ENCODE results near the gene SDK1.

DNA sequence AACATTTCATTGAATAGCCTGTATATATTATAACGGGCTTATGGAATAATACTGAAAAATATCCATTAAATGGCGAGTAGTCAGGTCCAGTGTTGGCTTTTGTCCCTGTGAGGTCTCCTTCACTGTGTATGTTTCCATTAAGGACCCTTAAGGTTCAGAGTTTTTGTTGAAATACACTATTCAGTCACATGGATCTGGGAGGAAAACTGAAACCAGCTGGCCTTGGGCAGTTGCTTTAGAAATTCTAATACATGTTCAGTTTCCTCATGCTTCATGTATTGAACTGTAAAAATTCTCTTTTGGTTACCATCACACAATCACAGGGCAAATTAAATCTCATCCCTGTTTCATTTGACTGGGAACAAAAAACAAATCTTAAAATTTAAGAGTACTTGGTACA is 447.3 kb downstream of the SDK1 start:
- TF ChIP-seq TARDBP (IDR thresholded peaks at IDR 0.05), result no peak
- TF ChIP-seq FOXK2 (IDR thresholded peaks at IDR 0.05), result no peak
- TF ChIP-seq L3MBTL2 (conservative IDR thresholded peaks at IDR 0.05), result no peak
- TF ChIP-seq BHLHE40 (IDR thresholded peaks at IDR 0.05; ENCODE audit: borderline replicate concordance), result no peak
- no peak for TF ChIP-seq PKNOX1 (IDR thresholded peaks at IDR 0.05)
- TF ChIP-seq LEF1 (IDR thresholded peaks at IDR 0.05; ENCODE audit: borderline replicate concordance), result no peak
- TF ChIP-seq ZNF384 (IDR thresholded peaks at IDR 0.05), result no peak
- no peak for TF ChIP-seq FOXA1 (IDR thresholded peaks at IDR 0.05)
- no peak for TF ChIP-seq FOXM1 (IDR thresholded peaks at IDR 0.05; ENCODE audit: borderline replicate concordance)
